Measurements from ENCODE around the gene SHH. TPM values are rescaled to one million over a fixed set of nuclear protein-coding genes. Genes with fewer than 3 reads are reported as not detected.

The SHH gene
- total and polyA plus RNA-seq, 2 of the 13 experiments (the other 11 are each of a cell fraction or from before 2014, with no cell fraction given), result 1.9 to 3.4 TPM

DNA sequence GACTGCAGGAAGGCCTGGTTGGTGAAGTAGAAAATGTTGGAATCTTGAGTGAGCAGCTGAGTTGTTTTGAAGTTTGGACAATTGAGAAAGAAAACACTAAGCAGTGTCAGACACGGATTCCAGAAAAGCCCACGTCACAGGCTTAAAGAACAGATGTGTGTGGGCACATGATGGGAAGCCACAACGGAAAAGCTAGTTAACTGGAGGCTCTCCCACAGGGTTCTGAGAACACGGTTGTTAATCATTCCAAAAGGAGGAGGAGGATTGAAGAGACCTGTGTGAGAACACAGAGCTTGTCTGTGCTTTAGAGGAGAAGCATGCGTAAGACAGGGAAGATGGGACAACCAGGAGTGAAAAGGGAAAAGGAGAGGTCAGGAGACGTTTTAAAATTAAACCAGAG lies 42.6 kb downstream of the SHH start:
- Histone ChIP-seq H3K27me3 (ENCODE audit: control insufficient read depth in 1 of 2, insufficient read depth in 2 of 2, low read length in 2 of 2) (no peaks in the 10 kb centered on the region), H3K4me2 (ENCODE audit: low read depth, low read length) (no peak overlapping the region), H3K4me1 (ENCODE audit: insufficient read depth, low read length) (no peaks in the 10 kb centered on the region), H3K79me2 (ENCODE audit: insufficient read depth, low read length) (peaks cover 3% of the 10 kb centered on the region), H2AFZ (ENCODE audit: low read length) (no peak overlapping the region), H3K4me3 (replicated peaks in 1 of 3; ENCODE audit: insufficient read depth in 1 of 3, low read depth in 2 of 3, low read length in 3 of 3) (no peak overlapping the region), H3K9ac (ENCODE audit: insufficient read depth, low read depth, low read length) (no peak overlapping the region), H3K27ac (ENCODE audit: extremely low read length, insufficient read depth, low read length) (no peak overlapping the region), H3K36me3 (replicated peaks in 1 of 2; ENCODE audit: control insufficient read depth in 1 of 2, insufficient read depth in 2 of 2, low read length in 2 of 2) (peaks cover 34 to 92% of the 10 kb centered on the region in 2 experiments; a peak in 4 of 5 replicates), H4K20me1 (ENCODE audit: insufficient read depth, low read length) (peaks cover 8% of the 10 kb centered on the region), H3K9me3 (ENCODE audit: low read length) (no peaks in the 10 kb centered on the region)
- CTCF ChIA-PET (ENCODE audit: low intra/inter-chr PET ratio, low total read pairs), result no interaction called here
- no peak for ATAC-seq
- no peak for DNase-seq (ENCODE audit: low spot score)
- no peak for FAIRE-seq
- 97% methylated on average over 6 of the region's 6 CpGs for WGBS (ENCODE audit: low lambda C conversion rate)
- in situ Hi-C loops (cut with HindIII; ENCODE audit: extremely low pct_ligation_motif_present, low pct_unique_long_range_greater_than_20kb), result loop anchor here (25.0 kb wide), 1 partner anchor 382 kb away; no protein-coding TSS in a partner anchor
- no TSS peak for BruUV-seq (replicated peaks)
- TF ChIP-seq, protein P1, sequence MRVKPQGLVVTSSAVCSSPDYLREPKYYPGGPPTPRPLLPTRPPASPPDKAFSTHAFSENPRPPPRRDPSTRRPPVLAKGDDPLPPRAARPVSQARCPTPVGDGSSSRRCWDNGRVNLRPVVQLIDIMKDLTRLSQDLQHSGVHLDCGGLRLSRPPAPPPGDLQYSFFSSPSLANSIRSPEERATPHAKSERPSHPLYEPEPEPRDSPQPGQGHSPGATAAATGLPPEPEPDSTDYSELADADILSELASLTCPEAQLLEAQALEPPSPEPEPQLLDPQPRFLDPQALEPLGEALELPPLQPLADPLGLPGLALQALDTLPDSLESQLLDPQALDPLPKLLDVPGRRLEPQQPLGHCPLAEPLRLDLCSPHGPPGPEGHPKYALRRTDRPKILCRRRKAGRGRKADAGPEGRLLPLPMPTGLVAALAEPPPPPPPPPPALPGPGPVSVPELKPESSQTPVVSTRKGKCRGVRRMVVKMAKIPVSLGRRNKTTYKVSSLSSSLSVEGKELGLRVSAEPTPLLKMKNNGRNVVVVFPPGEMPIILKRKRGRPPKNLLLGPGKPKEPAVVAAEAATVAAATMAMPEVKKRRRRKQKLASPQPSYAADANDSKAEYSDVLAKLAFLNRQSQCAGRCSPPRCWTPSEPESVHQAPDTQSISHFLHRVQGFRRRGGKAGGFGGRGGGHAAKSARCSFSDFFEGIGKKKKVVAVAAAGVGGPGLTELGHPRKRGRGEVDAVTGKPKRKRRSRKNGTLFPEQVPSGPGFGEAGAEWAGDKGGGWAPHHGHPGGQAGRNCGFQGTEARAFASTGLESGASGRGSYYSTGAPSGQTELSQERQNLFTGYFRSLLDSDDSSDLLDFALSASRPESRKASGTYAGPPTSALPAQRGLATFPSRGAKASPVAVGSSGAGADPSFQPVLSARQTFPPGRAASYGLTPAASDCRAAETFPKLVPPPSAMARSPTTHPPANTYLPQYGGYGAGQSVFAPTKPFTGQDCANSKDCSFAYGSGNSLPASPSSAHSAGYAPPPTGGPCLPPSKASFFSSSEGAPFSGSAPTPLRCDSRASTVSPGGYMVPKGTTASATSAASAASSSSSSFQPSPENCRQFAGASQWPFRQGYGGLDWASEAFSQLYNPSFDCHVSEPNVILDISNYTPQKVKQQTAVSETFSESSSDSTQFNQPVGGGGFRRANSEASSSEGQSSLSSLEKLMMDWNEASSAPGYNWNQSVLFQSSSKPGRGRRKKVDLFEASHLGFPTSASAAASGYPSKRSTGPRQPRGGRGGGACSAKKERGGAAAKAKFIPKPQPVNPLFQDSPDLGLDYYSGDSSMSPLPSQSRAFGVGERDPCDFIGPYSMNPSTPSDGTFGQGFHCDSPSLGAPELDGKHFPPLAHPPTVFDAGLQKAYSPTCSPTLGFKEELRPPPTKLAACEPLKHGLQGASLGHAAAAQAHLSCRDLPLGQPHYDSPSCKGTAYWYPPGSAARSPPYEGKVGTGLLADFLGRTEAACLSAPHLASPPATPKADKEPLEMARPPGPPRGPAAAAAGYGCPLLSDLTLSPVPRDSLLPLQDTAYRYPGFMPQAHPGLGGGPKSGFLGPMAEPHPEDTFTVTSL (CRISPR knock-in tag; IDR thresholded peaks at IDR 0.05; ENCODE audit: borderline replicate concordance), result no peak
- POLR2A ChIA-PET, result no interaction called here
- intact Hi-C loops (cut with micrococcal nuclease; ENCODE audit: unreplicated experiment), result loop anchor here (10.0 kb wide), 2 partner anchors 355 to 385 kb away; no protein-coding TSS in a partner anchor

Data from HepG2 (cell line).